D721Med (cell line): ENCODE measurements around the gene CNTNAP2.

ENCODE experiments used
- DNase-seq: peaks from one replicate; pipeline ENCODE4 v3.0.0; 2011; ENCODE audit warnings: low spot score; ENCODE audit not compliant: insufficient read length
- FAIRE-seq: peaks from 2 replicates; lab custom pipeline; 2011; peaks lifted over from hg19 to GRCh38; lab: Jason Lieb, UNC
- CTCF ChIP-seq: IDR thresholded peaks from 2 replicates; pipeline ENCODE4 v1.5.1; 2012; ENCODE audit warnings: mild to moderate bottlenecking, control low read depth; ENCODE audit not compliant: insufficient read depth; ENCODE audit errors: missing control alignments

CNTNAP2 gene

DNA sequence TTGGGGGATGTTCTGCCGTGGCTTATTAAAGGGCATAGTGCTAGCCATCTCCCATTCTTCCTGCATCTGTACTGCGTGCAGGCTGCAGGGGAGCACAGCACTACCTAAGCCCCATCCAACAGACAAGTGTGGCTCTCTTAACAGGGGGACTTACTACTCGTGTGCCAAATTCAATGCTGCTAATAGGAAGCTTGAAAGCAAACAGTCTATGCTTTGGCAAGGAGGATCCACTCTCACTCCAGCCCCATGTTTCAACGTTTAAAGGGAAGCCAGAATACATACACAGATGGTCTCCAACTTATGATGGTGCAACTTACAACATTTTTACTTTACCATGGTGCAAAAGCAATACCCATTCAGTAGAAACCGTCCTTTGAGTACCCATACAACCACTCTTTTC is 2245.9 kb downstream of the CNTNAP2 start:
- FAIRE-seq, result no peak
- no peak for TF ChIP-seq CTCF
- no peak for DNase-seq

DNA sequence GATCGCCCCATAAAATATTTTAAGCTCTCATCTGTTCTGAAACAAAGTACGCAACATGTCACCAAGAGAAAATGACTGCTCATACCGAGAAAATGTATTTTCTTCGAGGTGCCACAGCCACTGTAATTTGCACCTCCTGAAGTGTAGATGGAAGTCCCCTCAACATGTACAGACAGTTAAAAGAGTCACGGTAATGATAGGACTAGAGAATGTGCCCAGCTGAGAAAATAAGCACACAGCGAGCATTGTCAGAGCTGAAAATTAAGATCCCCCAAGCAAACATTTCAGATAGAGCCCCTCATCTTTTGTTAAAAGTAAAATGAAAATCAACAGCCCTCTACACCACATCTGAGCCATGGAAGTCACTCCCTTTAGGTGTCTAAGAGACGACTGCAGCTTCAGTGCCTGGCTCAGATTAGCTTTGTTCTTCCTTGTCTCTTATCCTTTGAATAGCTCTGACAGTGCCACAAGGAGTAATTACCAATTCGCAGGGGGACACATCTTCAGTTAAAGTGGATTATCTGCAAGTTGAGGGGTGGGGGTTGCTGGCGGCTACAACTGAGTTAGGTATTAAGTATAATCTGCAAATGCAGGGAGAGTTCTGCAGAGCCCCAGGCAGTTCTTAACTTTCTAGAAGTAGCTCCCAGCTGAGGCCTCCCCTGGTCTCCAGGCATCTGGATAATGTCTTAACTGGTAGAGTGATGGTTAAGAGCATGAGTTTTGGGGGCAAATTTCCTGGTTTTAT is 2251.3 kb downstream of the CNTNAP2 start:
- TF ChIP-seq CTCF, result no peak
- FAIRE-seq (no peak), DNase-seq (no peak)

DNA sequence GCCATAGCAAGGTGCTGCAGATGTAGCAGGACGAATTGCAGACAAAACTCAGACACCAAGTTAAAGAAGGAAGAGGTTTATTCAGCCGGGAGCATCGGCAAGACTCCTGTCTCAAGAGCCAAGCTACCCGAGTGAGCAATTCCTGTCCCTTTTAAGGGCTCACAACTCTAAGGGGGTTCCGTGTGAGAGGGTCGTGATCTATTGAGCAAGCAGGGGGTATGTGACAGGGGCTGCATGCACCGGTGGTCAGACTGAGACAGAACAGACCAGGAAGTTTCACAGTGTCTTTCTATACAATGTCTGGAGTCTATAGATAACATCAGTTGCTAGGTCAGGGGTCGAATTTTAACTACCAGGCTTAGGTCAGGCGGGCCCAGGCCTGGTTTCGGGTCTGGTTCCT is 2252.0 kb downstream of the CNTNAP2 start:
- DNase-seq (no peak), FAIRE-seq (no peak)
- no peak for TF ChIP-seq CTCF

DNA sequence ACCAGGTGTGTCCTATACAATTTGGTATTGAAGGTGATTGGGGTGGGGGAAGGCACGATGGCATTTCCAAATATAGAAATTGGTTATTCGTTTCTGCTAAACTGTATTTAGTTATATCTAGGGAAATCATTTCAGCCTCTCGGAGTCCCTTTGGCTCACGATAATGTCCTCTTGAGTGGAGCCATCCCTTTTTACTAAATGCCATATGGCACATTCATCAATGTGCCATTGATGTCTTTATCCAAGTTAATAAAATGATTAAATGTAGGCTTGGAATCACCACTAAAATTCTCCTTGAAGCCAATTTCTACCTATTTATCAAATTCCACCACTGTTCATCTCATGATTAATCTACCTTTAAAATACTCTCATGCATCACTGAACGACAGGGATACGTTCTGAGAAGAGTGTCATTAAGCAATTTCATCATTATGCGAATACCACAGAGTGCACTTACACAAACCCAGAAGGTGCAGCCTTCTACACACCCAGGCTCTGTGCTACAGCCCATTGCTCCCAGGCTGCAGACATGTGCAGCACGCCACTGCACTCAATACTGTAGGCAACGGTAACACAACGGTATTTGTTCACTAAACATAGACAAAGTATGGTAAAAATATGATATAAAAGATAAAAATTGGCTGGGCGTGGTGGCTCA is 2254.8 kb downstream of the CNTNAP2 start:
- FAIRE-seq (no peak), DNase-seq (no peak)
- no peak for TF ChIP-seq CTCF

DNA sequence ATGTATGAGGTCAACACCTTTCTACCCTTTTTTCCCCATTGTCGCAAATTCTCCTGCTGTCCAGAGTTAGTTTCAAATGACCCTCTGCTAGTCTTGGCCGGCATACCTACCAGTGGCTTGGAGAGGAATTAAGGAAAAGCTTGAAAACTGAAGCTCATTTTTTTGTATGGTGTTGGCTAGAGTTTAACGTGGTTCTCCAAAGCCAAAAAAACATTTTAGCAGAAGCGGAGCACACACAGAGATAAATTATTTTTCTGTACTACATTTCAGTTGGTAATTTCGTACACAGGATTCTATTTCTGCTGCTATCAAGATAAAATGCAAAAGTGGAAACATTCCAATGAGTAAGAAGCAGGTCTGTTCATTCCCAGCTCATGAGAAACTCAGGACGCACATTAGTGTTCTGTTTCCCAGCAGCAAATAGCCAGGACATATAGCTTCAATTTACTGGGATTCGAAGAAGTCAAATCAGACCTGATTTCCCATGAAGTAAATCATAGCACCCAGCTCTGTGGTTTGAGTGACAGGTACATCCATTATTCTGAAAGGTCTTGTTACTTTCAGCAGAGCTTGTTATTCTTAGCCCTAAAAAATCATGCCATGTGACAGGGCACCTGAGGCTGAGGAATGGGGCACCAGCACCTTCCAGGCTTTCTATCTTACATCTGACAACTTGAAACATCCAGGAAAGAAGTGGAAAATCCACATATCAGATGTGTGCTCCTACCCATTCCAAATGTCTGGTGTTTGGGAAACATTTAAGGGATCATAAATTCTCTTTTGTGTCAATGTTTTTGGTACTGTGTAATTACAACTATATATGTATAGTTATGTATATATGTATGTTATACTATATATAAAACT is 2258.0 kb downstream of the CNTNAP2 start:
- no peak for TF ChIP-seq CTCF
- FAIRE-seq (no peak), DNase-seq (no peak)

DNA sequence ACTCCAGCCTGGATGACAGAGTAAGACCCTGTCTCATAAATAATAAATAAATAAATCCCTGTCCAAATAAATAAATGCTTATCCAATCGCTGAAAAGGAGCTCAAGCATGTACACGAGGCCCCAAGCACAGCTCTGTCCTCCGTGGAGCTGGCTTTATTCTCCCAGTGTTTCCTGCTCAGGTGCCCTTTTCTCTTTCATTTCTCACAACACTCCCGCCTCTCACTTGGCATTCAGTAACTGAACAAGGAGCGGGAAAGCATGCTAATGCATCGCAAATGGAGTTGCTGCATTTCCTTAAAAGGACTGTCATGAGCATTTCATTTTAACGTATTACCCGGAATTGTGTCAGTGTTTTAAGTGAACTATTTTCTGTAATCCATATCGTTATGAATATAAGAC is 2263.1 kb downstream of the CNTNAP2 start:
- no peak for TF ChIP-seq CTCF
- DNase-seq, result no peak
- no peak for FAIRE-seq
